Measurements from ENCODE around the gene CCM2L.
A peak's percentile ranks its signal among the peaks of the same experiment; 100 is the strongest.

Gene CCM2L

GRCh38 chr20:31981784-31982183, 28.5 kb upstream of the CCM2L start:
- TF ChIP-seq, protein P1, sequence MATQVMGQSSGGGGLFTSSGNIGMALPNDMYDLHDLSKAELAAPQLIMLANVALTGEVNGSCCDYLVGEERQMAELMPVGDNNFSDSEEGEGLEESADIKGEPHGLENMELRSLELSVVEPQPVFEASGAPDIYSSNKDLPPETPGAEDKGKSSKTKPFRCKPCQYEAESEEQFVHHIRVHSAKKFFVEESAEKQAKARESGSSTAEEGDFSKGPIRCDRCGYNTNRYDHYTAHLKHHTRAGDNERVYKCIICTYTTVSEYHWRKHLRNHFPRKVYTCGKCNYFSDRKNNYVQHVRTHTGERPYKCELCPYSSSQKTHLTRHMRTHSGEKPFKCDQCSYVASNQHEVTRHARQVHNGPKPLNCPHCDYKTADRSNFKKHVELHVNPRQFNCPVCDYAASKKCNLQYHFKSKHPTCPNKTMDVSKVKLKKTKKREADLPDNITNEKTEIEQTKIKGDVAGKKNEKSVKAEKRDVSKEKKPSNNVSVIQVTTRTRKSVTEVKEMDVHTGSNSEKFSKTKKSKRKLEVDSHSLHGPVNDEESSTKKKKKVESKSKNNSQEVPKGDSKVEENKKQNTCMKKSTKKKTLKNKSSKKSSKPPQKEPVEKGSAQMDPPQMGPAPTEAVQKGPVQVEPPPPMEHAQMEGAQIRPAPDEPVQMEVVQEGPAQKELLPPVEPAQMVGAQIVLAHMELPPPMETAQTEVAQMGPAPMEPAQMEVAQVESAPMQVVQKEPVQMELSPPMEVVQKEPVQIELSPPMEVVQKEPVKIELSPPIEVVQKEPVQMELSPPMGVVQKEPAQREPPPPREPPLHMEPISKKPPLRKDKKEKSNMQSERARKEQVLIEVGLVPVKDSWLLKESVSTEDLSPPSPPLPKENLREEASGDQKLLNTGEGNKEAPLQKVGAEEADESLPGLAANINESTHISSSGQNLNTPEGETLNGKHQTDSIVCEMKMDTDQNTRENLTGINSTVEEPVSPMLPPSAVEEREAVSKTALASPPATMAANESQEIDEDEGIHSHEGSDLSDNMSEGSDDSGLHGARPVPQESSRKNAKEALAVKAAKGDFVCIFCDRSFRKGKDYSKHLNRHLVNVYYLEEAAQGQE (IDR thresholded peaks at IDR 0.05; ENCODE audit: low read depth) = peak; percentile 53; the same call in 1 of the 2 replicates
- TF ChIP-seq FOXM1 (IDR thresholded peaks at IDR 0.05; ENCODE audit: borderline replicate concordance, low read depth) = no peak

GRCh38 chr20:31984981-31985471, 25.2 kb upstream of the CCM2L start:
- TF ChIP-seq, protein P2, sequence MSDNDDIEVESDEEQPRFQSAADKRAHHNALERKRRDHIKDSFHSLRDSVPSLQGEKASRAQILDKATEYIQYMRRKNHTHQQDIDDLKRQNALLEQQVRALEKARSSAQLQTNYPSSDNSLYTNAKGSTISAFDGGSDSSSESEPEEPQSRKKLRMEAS (IDR thresholded peaks at IDR 0.05) = no peak
- TF ChIP-seq NFIC (IDR thresholded peaks at IDR 0.05) (no peak), EP300 (IDR thresholded peaks at IDR 0.05; ENCODE audit: borderline replicate concordance) (no peak), EGR1 (IDR thresholded peaks at IDR 0.05) (no peak), TCF12 (IDR thresholded peaks at IDR 0.05; ENCODE audit: low read depth) (no peak), YY1 (IDR thresholded peaks at IDR 0.05; ENCODE audit: low read depth) (no peak), CEBPB (IDR thresholded peaks at IDR 0.05) (no peak), RAD21 (IDR thresholded peaks at IDR 0.05; ENCODE audit: low read depth) (no peak), ZBTB7A (IDR thresholded peaks at IDR 0.05; ENCODE audit: low read depth) (no peak), USF1 (IDR thresholded peaks at IDR 0.05) (no peak), CREB1 (IDR thresholded peaks at IDR 0.05; ENCODE audit: low read depth) (no peak), TAF1 (IDR thresholded peaks at IDR 0.05; ENCODE audit: low read depth) (no peak), FOXM1 (IDR thresholded peaks at IDR 0.05; ENCODE audit: borderline replicate concordance, low read depth) (no peak), TEAD4 (IDR thresholded peaks at IDR 0.05) (no peak)
- TF ChIP-seq, protein P1 (IDR thresholded peaks at IDR 0.05; ENCODE audit: low read depth) = no peak

DNA sequence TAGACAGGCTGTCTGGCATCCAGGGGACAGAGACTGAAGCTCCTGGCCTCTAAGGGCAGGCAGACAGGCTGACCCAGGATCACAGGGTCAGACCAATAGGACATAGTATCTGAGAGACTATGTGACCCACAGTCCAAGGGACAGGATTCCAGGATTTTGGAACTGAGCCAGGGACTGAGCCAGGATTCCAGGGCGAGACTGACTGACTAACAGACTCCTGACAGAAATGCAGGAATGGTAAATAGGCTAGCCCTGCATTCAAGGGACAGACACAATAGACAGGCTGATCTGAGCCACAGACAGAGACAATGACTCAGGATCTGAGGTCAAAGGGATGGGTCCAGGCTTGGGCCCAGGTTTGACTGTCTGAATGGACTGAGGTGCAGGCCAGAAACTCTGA, 22.5 kb upstream of the CCM2L start:
- TF ChIP-seq NFIC (IDR thresholded peaks at IDR 0.05) (peak; percentile 52), TCF12 (IDR thresholded peaks at IDR 0.05; ENCODE audit: low read depth) (no peak)

- TF ChIP-seq CEBPB (IDR thresholded peaks at IDR 0.05) = no peak
- no peak for TF ChIP-seq TAF1 (IDR thresholded peaks at IDR 0.05; ENCODE audit: low read depth)
- TF ChIP-seq NFIC (IDR thresholded peaks at IDR 0.05) = no peak
- no peak for TF ChIP-seq RAD21 (IDR thresholded peaks at IDR 0.05; ENCODE audit: low read depth)
- TF ChIP-seq YY1 (IDR thresholded peaks at IDR 0.05; ENCODE audit: low read depth) = no peak
- TF ChIP-seq ZBTB7A (IDR thresholded peaks at IDR 0.05; ENCODE audit: low read depth) = no peak
- no peak for TF ChIP-seq EGR1 (IDR thresholded peaks at IDR 0.05)
- TF ChIP-seq, protein P1 (IDR thresholded peaks at IDR 0.05; ENCODE audit: low read depth) = no peak
- no peak for TF ChIP-seq USF1 (IDR thresholded peaks at IDR 0.05)
- TF ChIP-seq, protein P2 (IDR thresholded peaks at IDR 0.05) = no peak
These were observed 21.7 kb upstream of the CCM2L start for GRCh38 chr20:31988430-31989015.

- TF ChIP-seq EP300 (IDR thresholded peaks at IDR 0.05; ENCODE audit: borderline replicate concordance) (no peak), ZBTB7A (IDR thresholded peaks at IDR 0.05; ENCODE audit: low read depth) (no peak), NFIC (IDR thresholded peaks at IDR 0.05) (no peak), RAD21 (IDR thresholded peaks at IDR 0.05; ENCODE audit: low read depth) (no peak), CREB1 (IDR thresholded peaks at IDR 0.05; ENCODE audit: low read depth) (no peak), TCF12 (IDR thresholded peaks at IDR 0.05; ENCODE audit: low read depth) (no peak), TEAD4 (IDR thresholded peaks at IDR 0.05) (no peak), FOXM1 (IDR thresholded peaks at IDR 0.05; ENCODE audit: borderline replicate concordance, low read depth) (no peak), YY1 (IDR thresholded peaks at IDR 0.05; ENCODE audit: low read depth) (no peak), TAF1 (IDR thresholded peaks at IDR 0.05; ENCODE audit: low read depth) (no peak), EGR1 (IDR thresholded peaks at IDR 0.05) (no peak), USF1 (IDR thresholded peaks at IDR 0.05) (no peak), CEBPB (IDR thresholded peaks at IDR 0.05) (no peak)
- TF ChIP-seq, protein P2 (IDR thresholded peaks at IDR 0.05) = no peak
- TF ChIP-seq, protein P1 (IDR thresholded peaks at IDR 0.05; ENCODE audit: low read depth) = no peak
These were observed 21.1 kb upstream of the CCM2L start for GRCh38 chr20:31989030-31989645.
